ENCODE data around the gene WFIKKN1. TPM values are rescaled to one million over a fixed set of nuclear protein-coding genes. Genes with fewer than 3 reads are reported as not detected.

WFIKKN1 gene
- total and polyA plus RNA-seq, 2 of the 13 experiments (the other 11 are each of a cell fraction or from before 2014, with no cell fraction given) = 1.7 to 4.9 TPM

DNA sequence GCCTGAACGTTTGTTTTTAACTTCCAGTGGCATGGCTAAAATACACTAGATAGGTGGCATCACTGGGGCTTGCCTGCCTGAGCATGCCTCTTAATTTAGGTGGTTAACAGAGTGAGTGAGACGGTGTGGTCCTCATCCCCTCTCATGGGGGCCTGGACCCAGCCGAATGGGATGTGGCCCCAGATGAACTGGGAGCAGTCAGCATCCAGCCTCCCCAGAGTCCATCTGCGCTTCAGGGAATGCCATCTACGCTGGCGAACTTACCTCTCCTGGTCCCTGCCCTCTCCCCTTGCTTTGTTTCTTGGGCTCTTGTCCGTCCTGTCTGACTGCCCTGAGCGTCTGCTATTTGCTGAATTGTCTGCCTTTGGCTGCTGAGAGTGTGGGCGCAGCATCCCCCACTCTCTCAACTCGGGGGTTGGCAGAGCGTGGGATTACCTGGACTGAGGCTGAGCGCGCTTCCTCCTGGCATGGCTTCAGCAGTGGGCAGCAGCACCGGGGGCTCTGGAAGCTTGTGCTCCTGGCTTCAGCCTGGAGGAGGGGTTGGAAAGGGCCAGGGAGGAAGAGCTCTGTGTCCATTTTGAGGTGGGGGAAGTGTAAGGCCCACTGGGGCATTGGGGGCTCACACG, 38.8 kb upstream of the WFIKKN1 start:
- Histone ChIP-seq H3K4me2 (ENCODE audit: low read depth, low read length) (peak overlapping the region; percentile 90; the same call in 1 of the 2 replicates), H3K27ac (ENCODE audit: extremely low read length, insufficient read depth, low read length) (no peak overlapping the region), H3K9me3 (ENCODE audit: low read length) (no peaks in the 10 kb centered on the region), H3K9ac (ENCODE audit: insufficient read depth, low read depth, low read length) (no peak overlapping the region), H4K20me1 (ENCODE audit: insufficient read depth, low read length) (peaks cover 14% of the 10 kb centered on the region; the same call in 1 of the 2 replicates), H3K27me3 (ENCODE audit: control insufficient read depth in 1 of 2, insufficient read depth in 2 of 2, low read length in 2 of 2) (no peaks in the 10 kb centered on the region), H3K4me1 (ENCODE audit: insufficient read depth, low read length) (peaks cover 47% of the 10 kb centered on the region), H3K36me3 (replicated peaks in 1 of 2; ENCODE audit: control insufficient read depth in 1 of 2, insufficient read depth in 2 of 2, low read length in 2 of 2) (peaks cover 3 to 7% of the 10 kb centered on the region in 2 experiments; a peak in 1 of 5 replicates), H2AFZ (ENCODE audit: low read length) (no peak overlapping the region), H3K79me2 (ENCODE audit: insufficient read depth, low read length) (peaks cover 52% of the 10 kb centered on the region), H3K4me3 (replicated peaks in 1 of 3; ENCODE audit: insufficient read depth in 1 of 3, low read depth in 2 of 3, low read length in 3 of 3) (no peak overlapping the region)
- BruUV-seq (replicated peaks) = no TSS peak
- ATAC-seq (no peak), DNase-seq (ENCODE audit: low spot score) (no peak), FAIRE-seq (no peak)
- intact Hi-C loops (cut with micrococcal nuclease; ENCODE audit: unreplicated experiment) (no loop called here), in situ Hi-C loops (cut with HindIII; ENCODE audit: extremely low pct_ligation_motif_present, low pct_unique_long_range_greater_than_20kb) (no loop called here)
- TF ChIP-seq AGO2 (optimal IDR thresholded peaks at IDR 0.05; ENCODE audit: low read depth, low read length) = peak; percentile 8
- TF ChIP-seq EZH2 (conservative IDR thresholded peaks at IDR 0.05; ENCODE audit: low read depth, low read length) = no peak
- ChIA-PET CTCF (ENCODE audit: low intra/inter-chr PET ratio, low total read pairs) (no interaction called here), POLR2A (interaction anchor here (0.5 to 1.3 kb wide), 2 partner anchors 11 to 33 kb away, joined by 3 read pairs; no protein-coding TSS in a partner anchor)
- WGBS (ENCODE audit: low lambda C conversion rate) = 88% methylated on average over 14 of the region's 15 CpGs

DNA sequence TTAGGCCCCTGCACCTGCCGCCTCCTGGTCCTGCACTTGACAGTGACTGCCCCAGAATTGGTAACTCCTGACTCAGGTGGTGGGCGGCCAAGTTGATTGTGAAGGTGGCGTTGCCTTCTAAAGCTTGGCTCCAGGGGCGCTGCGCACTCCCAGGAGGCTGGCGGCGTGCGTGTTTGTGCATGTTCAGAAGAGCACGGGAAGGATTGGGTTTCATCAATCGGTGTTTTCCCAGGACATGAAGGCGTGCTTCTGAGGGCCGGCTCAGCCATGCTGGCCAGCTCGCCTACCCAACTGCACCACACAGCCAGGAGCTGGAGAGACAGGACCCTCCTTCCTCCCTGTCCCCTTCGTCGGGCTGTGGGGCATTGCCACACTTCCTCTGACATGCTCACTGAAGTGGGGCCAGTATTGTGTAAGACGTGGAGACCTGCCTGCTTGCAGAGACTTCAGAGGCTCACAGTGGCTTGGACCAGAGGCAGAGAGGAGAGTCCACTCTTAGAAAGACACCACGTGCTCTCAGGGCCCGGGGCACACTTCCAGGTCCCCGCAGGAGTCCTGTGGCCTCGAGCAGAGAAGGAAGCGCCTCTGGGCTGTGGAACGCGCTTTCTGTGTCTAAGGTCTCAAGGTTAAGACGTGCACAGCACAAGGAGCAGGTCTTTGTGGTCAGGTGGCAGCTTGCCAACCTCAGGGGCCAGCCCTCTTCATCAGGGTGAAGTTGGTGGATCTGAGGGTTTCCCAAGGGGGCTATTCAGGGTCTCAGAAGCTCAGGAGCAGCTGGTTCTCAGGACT, 38.1 kb upstream of the WFIKKN1 start:
- H3K4me3 ChIP-seq (replicated peaks in 1 of 3; ENCODE audit: insufficient read depth in 1 of 3, low read depth in 2 of 3, low read length in 3 of 3) = peak overlapping the region in 1 of 3 experiments; percentile 20; a peak in 1 of 6 replicates
- H3K79me2 ChIP-seq (ENCODE audit: insufficient read depth, low read length) = peaks cover 53% of the 10 kb centered on the region
- DNase-seq (ENCODE audit: low spot score) (peak; percentile 51), FAIRE-seq (no peak), ATAC-seq (no peak)
- BruUV-seq (replicated peaks) = no TSS peak
- H3K4me1 ChIP-seq (ENCODE audit: insufficient read depth, low read length) = peaks cover 40% of the 10 kb centered on the region
- H3K9ac ChIP-seq (ENCODE audit: insufficient read depth, low read depth, low read length) = no peak overlapping the region
- in situ Hi-C loops (cut with HindIII; ENCODE audit: extremely low pct_ligation_motif_present, low pct_unique_long_range_greater_than_20kb) (no loop called here), intact Hi-C loops (cut with micrococcal nuclease; ENCODE audit: unreplicated experiment) (no loop called here)
- CTCF ChIA-PET (ENCODE audit: low intra/inter-chr PET ratio, low total read pairs) = no interaction called here
- POLR2A ChIA-PET = interaction anchor here (0.5 to 1.3 kb wide), 2 partner anchors 11 to 34 kb away, joined by 3 read pairs; no protein-coding TSS in a partner anchor
- no peaks in the 10 kb centered on the region; a peak in 1 of 5 replicates for H3K27me3 ChIP-seq (ENCODE audit: control insufficient read depth in 1 of 2, insufficient read depth in 2 of 2, low read length in 2 of 2)
- peaks cover 4 to 7% of the 10 kb centered on the region in 2 experiments; a peak in 1 of 5 replicates for H3K36me3 ChIP-seq (replicated peaks in 1 of 2; ENCODE audit: control insufficient read depth in 1 of 2, insufficient read depth in 2 of 2, low read length in 2 of 2)
- no peak overlapping the region for H2AFZ ChIP-seq (ENCODE audit: low read length)
- peak overlapping the region; percentile 43 for H3K27ac ChIP-seq (ENCODE audit: extremely low read length, insufficient read depth, low read length)
- 93% methylated on average over 13 of the region's 24 CpGs for WGBS (ENCODE audit: low lambda C conversion rate)
- H4K20me1 ChIP-seq (ENCODE audit: insufficient read depth, low read length) = peaks cover 14% of the 10 kb centered on the region; the same call in 1 of the 2 replicates
- H3K9me3 ChIP-seq (ENCODE audit: low read length) = no peaks in the 10 kb centered on the region
- 0 out of 2 replicates have a peak overlapping the region, but pooled peaks have one; percentile 4 for H3K4me2 ChIP-seq (ENCODE audit: low read depth, low read length)
- TF ChIP-seq SALL1 (CRISPR knock-in tag; IDR thresholded peaks at IDR 0.05) (peak; percentile 57), ZNF441 (CRISPR knock-in tag; IDR thresholded peaks at IDR 0.05; ENCODE audit: borderline replicate concordance) (0 out of 2 replicates have a peak, but pooled peaks have one; percentile 35), PTBP1 (IDR thresholded peaks at IDR 0.05; ENCODE audit: low read depth, low read length, poor library complexity, severe bottlenecking) (no peak), ZNF30 (CRISPR knock-in tag; IDR thresholded peaks at IDR 0.05) (0 out of 2 replicates have a peak, but pooled peaks have one; percentile 45), HIVEP1 (CRISPR knock-in tag; IDR thresholded peaks at IDR 0.05) (no peak), HNF4A (CRISPR knock-in tag; IDR thresholded peaks at IDR 0.05) (peak; percentile 6; the same call in 1 of the 2 replicates), ERF (CRISPR knock-in tag; IDR thresholded peaks at IDR 0.05) (peak; percentile 54; the same call in 1 of the 2 replicates), ARID2 (CRISPR knock-in tag; IDR thresholded peaks at IDR 0.05; ENCODE audit: borderline replicate concordance) (no peak), ZNF883 (CRISPR knock-in tag; IDR thresholded peaks at IDR 0.05; ENCODE audit: not compliant biosample characterization) (peak; percentile 81), MXI1 (IDR thresholded peaks at IDR 0.05; ENCODE audit: borderline replicate concordance, low read depth, low read length) (0 out of 3 replicates have a peak, but pooled peaks have one; percentile 26), HOXA3 (CRISPR knock-in tag; IDR thresholded peaks at IDR 0.05) (no peak), SKI (IDR thresholded peaks at IDR 0.05; ENCODE audit: partially characterized antibody) (no peak), ZNF225 (CRISPR knock-in tag; IDR thresholded peaks at IDR 0.05) (peak; percentile 68; the same call in 1 of the 2 replicates)
- TF ChIP-seq, protein P1, sequence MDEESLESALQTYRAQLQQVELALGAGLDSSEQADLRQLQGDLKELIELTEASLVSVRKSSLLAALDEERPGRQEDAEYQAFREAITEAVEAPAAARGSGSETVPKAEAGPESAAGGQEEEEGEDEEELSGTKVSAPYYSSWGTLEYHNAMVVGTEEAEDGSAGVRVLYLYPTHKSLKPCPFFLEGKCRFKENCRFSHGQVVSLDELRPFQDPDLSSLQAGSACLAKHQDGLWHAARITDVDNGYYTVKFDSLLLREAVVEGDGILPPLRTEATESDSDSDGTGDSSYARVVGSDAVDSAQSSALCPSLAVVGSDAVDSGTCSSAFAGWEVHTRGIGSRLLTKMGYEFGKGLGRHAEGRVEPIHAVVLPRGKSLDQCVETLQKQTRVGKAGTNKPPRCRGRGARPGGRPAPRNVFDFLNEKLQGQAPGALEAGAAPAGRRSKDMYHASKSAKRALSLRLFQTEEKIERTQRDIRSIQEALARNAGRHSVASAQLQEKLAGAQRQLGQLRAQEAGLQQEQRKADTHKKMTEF (CRISPR knock-in tag; IDR thresholded peaks at IDR 0.05) = peak; percentile 63; the same call in 1 of the 2 replicates
